Medulla oblongata (tissue), 1 donor: Measurements from ENCODE around the gene JAK3.

Source experiments
- DNase-seq: peaks from one replicate; pipeline ENCODE4 v3.0.0-alpha.2; 2015; ENCODE audit errors: extremely low spot score

JAK3 gene

DNA sequence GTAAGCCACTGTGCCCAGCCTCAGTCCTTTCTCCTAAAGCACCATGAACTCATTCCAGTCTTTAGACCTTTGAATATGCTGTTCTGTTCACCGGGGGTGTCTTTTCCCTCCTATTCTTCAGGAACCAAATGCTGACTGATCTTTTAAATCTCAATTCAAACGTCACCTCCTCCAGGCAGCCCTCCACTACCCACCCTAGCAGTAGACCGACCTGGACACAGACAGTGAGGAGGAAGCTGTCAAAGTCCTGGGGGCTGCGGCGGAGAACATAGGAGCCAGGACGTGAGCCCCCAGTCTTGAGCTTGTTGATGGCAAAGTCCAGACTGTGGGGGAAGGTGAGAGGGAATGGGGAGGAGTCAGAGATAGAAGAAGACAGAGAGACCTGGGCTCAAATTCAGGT lies 7.8 kb downstream of the JAK3 start:
- DNase-seq: no peak

DNA sequence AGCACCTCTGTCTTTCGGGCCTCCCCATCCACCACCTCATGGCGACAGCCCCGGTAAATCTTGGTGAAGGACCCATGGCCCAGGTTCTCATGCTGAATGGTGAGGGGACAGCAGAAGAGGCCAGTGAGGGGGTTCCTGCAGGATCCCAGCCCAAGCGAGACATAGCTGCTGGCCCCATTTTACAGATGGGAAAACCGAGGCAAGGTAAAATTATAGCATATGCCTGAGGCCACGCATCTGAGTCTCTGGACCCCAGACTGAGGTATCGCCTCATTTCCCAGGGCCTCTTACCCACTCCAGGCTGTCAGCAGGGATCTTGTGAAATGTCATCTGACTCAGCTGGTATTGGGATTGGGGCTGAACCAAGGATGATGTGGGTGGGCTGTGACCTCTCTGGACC lies 9.8 kb downstream of the JAK3 start:
- no peak for DNase-seq

DNA sequence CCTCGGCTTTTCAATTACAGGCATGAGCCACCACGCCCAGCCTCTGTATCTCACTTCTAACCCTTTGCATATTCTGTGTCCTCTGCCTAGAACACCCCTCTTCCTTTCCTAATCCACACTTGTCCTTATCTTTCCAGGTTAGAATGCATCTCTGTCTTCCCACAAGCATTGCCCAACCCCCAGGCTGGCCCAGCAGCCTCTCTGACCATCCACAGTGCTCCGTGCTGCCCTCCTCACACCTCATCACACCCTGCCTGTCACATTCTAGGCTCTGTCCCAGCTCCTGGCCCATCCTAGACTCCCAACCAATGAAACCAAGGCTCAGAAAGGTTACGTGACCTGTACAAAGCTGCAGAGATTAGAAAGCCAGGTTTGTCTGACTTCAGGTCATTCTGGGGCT lies 11.3 kb downstream of the JAK3 start:
- DNase-seq: no peak

DNA sequence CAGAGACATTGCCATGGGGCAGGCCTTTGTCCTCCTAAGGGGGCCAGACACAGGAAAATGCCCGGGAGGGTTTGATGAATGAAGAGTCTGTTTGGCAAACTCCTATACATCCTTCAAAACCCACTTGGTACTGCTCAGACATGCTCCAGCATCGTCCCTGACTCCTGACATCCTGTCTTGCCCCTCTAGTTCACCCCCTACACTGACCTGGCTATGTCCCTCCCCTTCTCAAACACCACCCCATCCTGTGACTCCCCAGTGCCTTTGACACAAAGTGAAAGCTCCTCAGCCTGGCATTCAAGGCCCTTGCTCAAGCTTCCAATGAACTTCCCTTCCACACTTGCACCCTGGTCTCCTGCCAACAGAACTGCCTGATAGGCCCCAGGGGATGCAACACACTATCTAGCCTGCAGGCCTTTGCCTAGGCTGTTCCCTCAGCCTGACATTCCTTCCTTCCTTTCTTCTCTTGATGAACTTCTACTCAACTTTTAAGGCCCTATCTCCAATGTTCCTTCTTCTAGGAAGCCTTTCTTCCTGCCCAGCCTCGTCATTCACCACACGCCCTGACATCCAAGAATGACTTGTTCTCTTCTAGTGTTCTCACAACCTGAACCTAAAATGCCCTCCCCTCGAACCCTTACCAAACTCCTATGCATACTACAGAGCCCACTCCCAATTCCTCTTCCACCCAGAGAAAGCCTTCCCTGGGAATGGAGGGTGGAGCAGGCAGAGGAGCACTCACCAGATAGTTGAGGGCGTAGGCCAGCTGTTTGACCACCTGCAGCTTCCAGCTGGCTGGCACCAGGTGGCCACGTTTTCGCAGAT lies 12.4 kb downstream of the JAK3 start:
- DNase-seq: no peak

DNA sequence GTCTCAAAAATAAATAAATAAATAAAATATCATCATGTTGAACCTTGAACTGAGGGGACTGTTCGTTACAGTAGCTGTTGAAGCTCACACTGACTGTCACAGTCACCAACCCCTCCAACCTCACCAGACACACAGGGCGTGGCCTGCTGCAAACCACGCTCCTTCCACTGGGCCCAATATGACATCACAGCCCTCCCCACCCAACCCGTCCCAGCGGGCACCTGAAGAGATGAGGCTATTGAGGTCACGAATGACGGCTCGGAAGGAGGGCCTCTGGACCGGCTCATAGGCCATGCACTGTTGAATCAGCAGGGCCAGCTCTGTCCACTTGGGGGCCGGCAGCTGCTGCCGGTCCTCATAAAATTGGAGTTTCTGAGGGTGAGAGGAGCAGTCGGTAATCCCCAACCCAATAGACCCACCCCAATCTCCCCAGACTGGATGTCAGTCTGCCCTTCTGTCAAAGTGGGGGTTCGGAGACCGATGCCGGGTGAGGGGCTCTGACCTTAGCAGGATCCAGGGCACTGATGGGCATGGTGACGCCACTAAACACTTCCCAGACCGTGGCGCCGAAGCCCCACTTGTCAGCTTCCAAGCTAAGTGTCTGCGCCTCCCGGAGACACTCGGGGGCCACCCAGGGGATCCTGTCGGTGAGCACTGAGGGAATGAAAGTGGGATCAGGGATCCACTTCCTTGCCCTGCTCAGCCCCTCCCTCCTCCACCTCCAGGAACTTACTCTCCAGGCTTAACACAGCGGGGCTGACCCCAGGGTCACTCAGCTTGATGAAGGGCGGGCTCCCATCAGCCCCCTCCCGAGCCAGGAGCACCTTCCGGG lies 13.2 kb downstream of the JAK3 start:
- no peak for DNase-seq

DNA sequence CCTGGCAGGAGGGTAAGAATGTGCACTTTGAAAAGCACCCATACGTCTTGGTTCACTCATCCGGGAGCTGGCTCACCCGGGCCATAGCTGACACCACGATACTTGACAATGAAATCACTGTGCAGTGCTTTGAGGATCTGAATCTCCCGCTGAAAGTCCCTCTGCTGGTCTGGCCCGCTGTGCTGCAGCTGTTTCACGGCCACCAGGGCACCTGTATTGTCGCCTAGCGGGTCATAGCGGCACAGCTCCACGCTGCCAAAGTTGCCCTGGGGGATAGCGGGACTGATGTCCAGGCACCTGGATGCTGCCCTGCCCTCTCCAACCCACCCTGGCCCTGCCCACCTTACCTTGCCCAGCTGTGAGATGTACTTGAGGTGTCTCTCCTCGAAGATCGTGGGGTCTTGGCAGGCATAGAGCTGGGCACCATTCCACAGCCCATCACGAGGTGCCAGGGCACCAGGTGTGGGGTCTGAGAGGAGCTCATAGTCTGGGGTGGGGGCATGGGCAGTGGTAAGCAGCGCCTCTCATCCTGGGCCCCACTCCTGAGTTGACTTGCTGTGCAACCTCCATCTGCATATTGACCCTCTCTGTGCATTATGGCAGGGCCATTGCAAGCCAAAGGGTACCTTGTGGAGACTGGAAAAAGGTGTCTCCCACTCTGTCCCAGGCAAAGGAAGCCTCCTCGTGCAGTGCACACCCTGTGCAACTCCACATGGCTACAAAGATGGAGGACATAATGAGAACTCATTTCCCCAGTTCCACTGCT lies 15.2 kb downstream of the JAK3 start:
- no peak for DNase-seq

DNA sequence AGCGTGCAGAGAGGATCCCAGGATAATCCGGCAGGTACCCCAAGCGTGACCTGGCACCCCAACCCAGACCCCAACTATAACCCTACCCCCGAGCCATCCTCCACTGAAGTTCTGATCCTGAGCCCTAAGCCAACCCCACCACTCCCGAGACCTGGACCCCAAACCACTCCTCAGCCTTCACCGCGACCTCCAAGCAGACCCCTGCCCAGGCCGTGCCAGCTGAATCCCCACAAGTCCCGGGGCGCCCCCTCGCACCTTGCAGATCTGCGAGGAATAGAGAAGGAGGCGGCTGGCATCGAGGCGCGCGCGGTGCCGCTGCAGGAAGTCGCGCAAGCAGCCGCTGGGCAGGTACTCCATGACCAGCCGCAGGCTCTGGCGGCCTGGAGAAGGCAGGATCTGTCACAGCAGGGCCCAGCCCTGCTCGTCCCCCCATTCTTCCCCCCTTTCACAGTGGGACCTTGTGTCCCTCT lies 16.3 kb downstream of the JAK3 start:
- DNase-seq: no peak

DNA sequence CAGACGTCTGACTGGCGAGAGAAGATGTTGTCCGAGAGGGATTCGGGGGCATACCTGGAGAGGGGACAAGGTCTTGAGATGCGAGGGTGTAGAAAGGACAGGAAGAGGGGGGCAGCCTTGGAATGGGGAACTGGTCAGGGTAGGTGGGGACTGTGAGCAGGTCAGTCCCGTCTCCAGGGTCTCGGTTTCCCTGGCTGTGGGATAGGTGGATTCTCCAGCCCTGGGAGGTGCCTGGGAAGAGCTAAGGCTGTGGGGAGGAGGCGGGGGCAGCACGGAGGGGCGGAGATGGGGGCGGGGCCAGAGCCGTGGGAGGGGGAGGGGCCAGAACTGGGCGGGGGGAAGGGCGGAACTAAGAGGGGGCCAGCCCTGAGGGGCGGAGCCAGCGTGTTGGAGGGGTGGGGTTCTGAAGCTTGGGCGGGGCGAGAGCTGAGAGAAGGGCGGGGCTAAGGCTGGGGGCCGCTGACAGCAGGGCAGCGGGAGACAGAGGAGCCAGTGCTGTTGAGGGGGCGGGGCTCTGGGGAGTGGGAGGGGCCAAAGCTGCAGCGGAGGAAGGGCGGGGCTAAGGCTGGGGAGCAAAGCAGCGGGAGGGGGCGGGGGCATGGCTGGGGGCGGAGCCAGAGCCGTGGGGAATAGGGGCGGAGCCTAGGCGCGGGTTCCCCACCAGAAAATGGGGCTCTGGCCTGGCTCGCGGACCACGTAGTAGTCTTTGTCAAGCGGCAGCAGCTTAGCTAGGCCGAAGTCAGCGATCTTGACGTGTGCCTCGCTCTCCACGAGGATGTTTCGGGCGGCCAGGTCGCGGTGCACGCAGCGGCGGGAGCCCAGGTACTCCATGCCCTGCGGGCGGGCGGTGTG lies 17.0 kb downstream of the JAK3 start:
- DNase-seq: peak; percentile 10

DNA sequence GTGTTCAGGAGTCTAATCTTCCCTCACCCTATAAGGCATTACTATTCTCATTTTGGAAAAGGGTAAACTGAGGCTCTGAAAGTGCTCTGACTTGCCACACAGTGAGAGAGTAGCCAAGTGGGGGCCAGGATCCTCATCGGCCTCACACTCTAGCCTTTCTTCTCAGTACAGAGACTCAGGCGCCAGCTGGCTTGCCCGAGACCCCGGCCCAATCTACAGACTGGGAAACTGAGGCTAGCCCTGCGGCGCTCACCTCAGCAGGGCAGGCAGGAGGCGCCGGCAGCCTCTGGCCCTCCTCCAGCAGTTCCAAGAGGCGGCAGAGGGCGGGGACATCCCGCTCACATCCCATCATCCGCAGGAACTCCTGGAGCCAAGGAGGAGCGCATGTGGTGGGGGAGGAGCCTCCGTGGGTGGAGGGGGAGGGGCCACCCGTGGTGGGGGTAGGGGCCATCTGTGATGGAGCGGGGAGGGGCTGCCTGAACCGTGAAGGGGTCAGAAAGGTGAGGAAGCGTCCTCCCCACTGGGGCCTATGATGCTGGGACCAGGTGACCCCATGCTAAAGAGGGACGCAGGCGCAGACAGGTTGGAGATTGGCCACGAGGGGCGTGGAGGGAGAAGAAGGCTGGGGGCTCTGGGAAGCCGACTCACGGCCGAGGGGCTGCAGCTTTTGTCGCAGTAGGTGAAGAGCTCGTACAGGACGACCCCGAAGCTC lies 17.8 kb downstream of the JAK3 start:
- DNase-seq: no peak

DNA sequence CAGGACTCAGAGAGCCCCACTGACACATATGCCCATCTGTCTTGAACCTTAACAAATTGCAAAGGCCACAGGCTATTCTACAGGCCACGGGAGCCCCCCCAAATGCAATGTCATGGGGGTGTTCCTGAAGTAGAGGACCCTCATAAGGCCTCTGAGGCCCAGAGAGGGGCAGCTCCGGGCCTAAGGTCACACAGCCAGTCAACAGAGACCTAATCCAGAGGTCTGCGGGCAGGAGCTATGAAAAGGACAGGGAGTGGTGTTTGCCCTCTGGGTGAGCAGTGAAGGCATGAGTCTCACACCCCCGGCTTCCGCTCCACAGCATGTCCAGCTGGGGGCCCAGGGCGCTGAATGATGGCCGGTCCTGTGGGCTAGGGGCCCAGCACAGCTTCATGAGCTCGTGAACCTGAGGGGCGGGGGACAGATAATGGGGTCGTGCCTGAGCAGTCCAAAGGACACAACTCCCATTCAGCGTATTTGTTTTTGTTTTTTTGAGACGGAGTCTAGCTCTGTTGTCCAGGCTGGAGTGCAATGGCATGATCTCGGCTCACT lies 21.2 kb downstream of the JAK3 start:
- no peak for DNase-seq

DNA sequence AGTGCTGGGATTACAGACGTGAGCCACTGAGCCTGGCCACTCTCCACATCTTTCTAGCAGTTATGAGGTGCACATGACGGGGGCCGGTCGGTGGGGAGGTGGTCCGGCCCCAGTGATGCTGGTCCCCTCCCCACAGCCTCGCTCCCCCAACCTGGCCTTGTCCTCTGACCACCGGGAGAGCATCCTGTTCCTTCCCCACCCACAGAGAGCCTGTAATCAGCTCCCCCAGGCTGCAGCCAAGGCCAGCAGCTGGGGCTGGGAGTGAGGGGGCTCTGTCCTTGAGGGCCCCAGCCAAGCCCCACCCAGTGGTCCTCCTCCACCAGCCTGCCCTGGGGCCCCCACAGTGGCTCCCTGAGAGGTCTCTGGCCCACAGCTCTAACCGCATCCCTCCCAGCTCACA lies 23.4 kb downstream of the JAK3 start:
- DNase-seq: no peak

DNA sequence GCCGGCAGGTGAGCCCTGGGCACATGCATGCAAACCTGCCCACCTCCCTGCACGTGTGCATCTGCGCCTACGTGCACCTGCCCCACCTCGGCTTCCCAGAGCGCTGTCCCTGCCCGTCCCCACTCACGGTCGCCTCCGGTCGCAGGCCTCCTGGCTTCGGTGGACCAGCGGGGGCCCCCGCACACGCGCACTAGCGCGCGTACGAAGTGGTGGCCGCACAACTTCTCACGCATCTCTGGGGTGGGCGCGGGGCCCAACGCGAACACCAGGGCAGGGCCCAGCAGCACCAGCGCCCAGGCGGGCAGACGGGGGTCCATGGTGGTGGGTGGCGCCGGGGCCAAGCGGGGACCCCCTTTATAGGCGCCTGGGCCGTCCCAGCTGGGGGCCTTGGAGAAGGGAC lies 26.6 kb downstream of the JAK3 start, which contains the start of gene INSL3:
Gene INSL3 (minus strand): TSS at position 330 of the 400 bp plus-strand sequence. CDS start 13 bp downstream, at position 317.
- no peak for DNase-seq

DNA sequence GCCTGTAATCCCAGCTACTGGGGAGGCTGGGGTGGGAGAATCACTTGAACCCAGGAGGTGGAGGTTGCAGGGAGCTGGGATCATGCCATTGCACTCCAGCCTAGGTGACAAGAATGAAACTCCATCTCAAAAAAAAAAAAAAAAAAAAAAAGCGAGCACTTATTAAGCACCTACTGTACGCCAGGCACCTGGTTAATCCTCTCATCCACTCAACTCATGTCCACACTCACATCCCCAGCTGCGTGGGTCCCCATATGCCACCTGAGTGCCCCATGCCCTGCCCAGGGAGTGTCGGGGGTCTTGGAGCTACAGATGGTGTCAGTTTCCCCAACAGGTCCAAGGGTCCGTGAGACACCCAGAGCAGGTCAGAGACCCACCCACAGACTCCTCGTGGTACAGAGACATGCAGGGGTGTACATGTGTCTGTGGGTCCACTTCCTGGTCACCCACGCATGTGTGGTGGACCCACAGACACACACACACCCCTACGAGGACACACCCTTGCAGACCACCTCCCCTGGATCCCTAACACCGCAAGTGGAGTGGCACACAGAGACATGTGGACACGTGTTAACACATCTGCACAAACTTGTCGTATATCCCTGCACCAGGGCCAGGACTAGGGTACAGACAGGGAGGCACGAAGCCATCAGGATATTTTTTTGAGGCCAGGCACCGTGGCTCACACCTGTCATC lies 30.0 kb downstream of the JAK3 start:
- DNase-seq: no peak

DNA sequence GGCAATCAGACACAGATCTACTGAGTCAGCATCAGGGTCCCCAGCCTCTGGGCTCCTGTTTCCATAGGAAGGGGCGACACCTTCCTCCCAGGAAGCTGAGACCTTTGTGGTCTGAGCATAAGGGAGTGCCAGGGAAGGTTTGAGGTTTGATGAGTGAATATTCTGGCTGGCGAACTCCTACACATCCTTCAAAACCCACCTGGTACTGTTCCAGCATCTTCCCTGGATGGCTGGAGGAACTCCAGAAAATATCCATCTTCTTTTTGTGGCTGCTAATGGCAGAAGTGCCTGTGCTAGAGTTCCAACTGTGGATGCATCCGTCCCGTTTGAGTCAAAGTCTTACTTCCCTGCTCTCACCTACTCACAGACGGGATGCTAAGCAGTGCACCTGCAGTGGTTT lies 35.7 kb downstream of the JAK3 start:
- DNase-seq: no peak

DNA sequence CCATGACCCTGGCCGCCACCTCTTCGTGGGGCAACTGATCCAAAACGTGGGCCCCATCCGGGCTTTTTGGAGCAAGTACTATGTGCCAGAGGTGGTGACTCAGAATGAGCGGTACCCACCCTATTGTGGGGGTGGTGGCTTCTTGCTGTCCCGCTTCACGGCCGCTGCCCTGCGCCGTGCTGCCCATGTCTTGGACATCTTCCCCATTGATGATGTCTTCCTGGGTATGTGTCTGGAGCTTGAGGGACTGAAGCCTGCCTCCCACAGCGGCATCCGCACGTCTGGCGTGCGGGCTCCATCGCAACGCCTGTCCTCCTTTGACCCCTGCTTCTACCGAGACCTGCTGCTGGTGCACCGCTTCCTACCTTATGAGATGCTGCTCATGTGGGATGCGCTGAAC lies 36.1 kb downstream of the JAK3 start:
- DNase-seq: no peak

DNA sequence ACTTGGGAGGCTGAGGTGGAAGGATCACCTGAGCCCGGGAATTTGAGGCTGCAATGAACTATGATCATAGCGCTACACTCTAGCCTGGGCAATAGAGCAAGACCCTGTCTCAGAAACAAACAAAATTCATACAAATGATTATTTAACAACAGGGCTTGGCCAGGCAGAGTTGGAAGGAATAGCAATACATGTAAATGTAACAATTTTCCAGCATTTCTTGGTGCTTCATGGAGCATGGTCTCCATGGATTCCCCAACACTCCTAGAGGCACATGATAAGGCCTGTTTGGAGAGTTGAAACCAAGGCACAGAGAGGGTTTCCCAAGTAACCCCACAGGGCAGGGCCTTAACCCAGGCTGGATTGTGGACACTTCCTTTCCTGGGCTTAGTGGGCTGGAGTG lies 36.7 kb downstream of the JAK3 start:
- no peak for DNase-seq

DNA sequence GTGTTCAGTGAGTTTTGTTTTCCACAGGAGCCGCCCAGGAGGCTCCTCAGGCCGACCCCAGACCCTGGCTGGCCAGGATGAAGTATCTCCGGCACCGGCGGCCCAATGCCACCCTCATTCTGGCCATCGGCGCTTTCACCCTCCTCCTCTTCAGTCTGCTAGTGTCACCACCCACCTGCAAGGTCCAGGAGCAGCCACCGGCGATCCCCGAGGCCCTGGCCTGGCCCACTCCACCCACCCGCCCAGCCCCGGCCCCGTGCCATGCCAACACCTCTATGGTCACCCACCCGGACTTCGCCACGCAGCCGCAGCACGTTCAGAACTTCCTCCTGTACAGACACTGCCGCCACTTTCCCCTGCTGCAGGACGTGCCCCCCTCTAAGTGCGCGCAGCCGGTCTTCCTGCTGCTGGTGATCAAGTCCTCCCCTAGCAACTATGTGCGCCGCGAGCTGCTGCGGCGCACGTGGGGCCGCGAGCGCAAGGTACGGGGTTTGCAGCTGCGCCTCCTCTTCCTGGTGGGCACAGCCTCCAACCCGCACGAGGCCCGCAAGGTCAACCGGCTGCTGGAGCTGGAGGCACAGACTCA lies 40.0 kb downstream of the JAK3 start:
- DNase-seq: no peak

DNA sequence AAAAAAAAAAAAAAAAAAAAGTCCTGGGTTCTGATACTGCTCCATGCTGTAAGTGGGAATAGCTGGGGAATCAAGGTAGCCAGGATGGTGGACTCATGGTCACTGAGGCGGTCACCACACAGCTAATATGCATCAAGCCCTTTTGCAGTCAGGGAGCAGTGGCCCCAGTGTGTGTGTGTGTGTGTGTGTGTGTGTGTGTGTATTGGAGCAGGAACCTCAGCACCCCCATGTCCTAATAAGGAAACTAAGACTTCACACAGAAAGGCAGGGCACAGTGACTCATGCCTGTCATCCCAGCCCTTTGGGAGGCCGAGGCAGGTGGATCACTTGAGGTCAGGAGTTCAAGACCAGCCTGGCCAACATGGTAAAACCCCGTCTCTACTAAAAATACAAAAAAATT lies 40.8 kb downstream of the JAK3 start:
- DNase-seq: no peak

DNA sequence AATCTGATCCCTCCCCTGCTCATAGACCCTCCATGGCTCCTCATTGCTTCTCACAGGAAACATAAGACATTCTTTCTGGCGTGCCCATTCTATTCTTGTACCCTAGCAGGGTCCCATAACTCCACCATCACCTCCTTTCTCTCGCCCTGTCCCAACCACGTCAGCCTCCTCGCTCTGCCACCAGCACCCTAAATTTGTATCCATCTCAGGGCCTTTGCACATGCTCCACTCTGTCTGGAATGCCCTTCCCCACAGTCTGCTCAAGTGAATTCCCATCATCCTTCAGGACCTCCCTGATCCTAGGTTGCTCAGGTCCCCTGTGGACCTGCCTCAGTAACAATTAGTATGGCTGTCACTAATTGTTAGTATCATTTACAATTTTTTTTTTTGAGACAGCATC lies 42.4 kb downstream of the JAK3 start:
- no peak for DNase-seq
